Mesenchymal stem cell (in vitro differentiated cells and primary cell): ENCODE data around the gene MAP7D1.

Experiments
- DNase-seq: peaks from one replicate; pipeline ENCODE4 v3.0.0-alpha.2; 2013
- H2AFZ ChIP-seq: one replicate; pipeline ENCODE4 v1.6.1; 2013; ENCODE audit warnings: low read depth, mild to moderate bottlenecking, control low read depth, inconsistent platforms, low read length, moderate library complexity
- H2AK5ac ChIP-seq: 2 replicates; pipeline ENCODE4 v1.6.1; 2013; ENCODE audit warnings: low read length, moderate library complexity, mild to moderate bottlenecking, inconsistent platforms; ENCODE audit not compliant: severe bottlenecking
- H2BK120ac ChIP-seq: one replicate; pipeline ENCODE4 v1.6.1; 2013; ENCODE audit warnings: low read depth, mild to moderate bottlenecking, inconsistent platforms, low read length, moderate library complexity
- H2BK12ac ChIP-seq, 2 experiments: one replicate each; pipeline ENCODE4 v1.6.1; 2013; ENCODE audit warnings: inconsistent platforms in 2 of 2, low read length in 2 of 2, mild to moderate bottlenecking in 2 of 2, moderate library complexity in 2 of 2, control low read depth in 1 of 2
- H2BK15ac ChIP-seq: one replicate; pipeline ENCODE4 v1.6.1; 2013; ENCODE audit warnings: mild to moderate bottlenecking, low read depth, inconsistent platforms; ENCODE audit not compliant: poor library complexity, severe bottlenecking
- H2BK5ac ChIP-seq: 2 replicates; pipeline ENCODE4 v1.6.1; 2013; ENCODE audit warnings: low read depth, mild to moderate bottlenecking, low read length, control low read depth, inconsistent platforms; ENCODE audit not compliant: poor library complexity, severe bottlenecking
- H3K14ac ChIP-seq, 2 experiments: one replicate each; pipeline ENCODE4 v1.6.1; 2013; ENCODE audit warnings: inconsistent platforms in 2 of 2, low read length in 2 of 2, control low read depth in 1 of 2, mild to moderate bottlenecking in 1 of 2, moderate library complexity in 1 of 2
- H3K18ac ChIP-seq, 2 experiments: one replicate each; pipeline ENCODE4 v1.6.1; 2013; ENCODE audit warnings: inconsistent platforms in 2 of 2, low read length in 2 of 2, control low read depth in 1 of 2, low read depth in 1 of 2, mild to moderate bottlenecking in 1 of 2
- H3K23ac ChIP-seq, 2 experiments: one replicate each; pipeline ENCODE4 v1.6.1; 2013; ENCODE audit warnings: inconsistent platforms in 2 of 2, low read length in 2 of 2, mild to moderate bottlenecking in 2 of 2, moderate library complexity in 2 of 2, control low read depth in 1 of 2
- H3K27ac ChIP-seq: 2 replicates; pipeline ENCODE4 v1.5.1; 2013; ENCODE audit warnings: mild to moderate bottlenecking, moderate library complexity, low read length, control low read depth, inconsistent platforms; ENCODE audit not compliant: poor library complexity, severe bottlenecking
- H3K27me3 ChIP-seq, 2 experiments: 2 replicates each; pipeline versions ENCODE4 v1.6.1 to v1.7.0; 2013; ENCODE audit warnings: low read length in 2 of 2, mild to moderate bottlenecking in 2 of 2, moderate library complexity in 2 of 2, control low read depth in 1 of 2, inconsistent platforms in 1 of 2; ENCODE audit not compliant: control insufficient read depth in 1 of 2, insufficient read depth in 1 of 2
- H3K36me3 ChIP-seq, 2 experiments: 2 replicates each; pipeline versions ENCODE4 v1.6.1 to v1.7.0; 2013; ENCODE audit warnings: low read length in 2 of 2, control low read depth in 1 of 2, inconsistent platforms in 1 of 2, low read depth in 1 of 2, mild to moderate bottlenecking in 1 of 2; ENCODE audit not compliant: insufficient read depth in 2 of 2, control insufficient read depth in 1 of 2
- H3K4ac ChIP-seq, 2 experiments: one replicate each; pipeline ENCODE4 v1.6.1; 2013; ENCODE audit warnings: inconsistent platforms in 2 of 2, low read length in 2 of 2, mild to moderate bottlenecking in 2 of 2, moderate library complexity in 2 of 2, control low read depth in 1 of 2, low read depth in 1 of 2
- H3K4me1 ChIP-seq: 2 replicates; pipeline ENCODE4 v1.6.1; 2013; ENCODE audit warnings: low read depth, low read length, control low read depth; ENCODE audit not compliant: control insufficient read depth, insufficient read depth
- H3K4me2 ChIP-seq: 2 replicates; pipeline ENCODE4 v1.6.1; 2013; ENCODE audit warnings: low read length, mild to moderate bottlenecking, inconsistent platforms; ENCODE audit not compliant: poor library complexity, severe bottlenecking
- H3K4me3 ChIP-seq, 2 experiments: 2 replicates each; pipeline versions ENCODE4 v1.5.1 to v1.7.0; 2013; ENCODE audit warnings: low read length in 2 of 2, mild to moderate bottlenecking in 2 of 2, control low read depth in 1 of 2, low read depth in 1 of 2; ENCODE audit not compliant: insufficient read depth in 1 of 2
- H3K79me1 ChIP-seq: replicated peaks from 2 replicates; pipeline ENCODE4 v1.6.1; 2013; ENCODE audit warnings: mild to moderate bottlenecking, control low read depth, low read length, inconsistent platforms; ENCODE audit not compliant: poor library complexity, severe bottlenecking
- H3K9ac ChIP-seq: 2 replicates; pipeline ENCODE4 v1.7.0; 2013; ENCODE audit warnings: mild to moderate bottlenecking, low read length, moderate library complexity
- H3K9me3 ChIP-seq: 2 replicates; pipeline ENCODE4 v1.7.0; 2013; ENCODE audit warnings: mild to moderate bottlenecking, low read length; ENCODE audit not compliant: control insufficient read depth
- H4K8ac ChIP-seq: one replicate; pipeline ENCODE4 v1.6.1; 2013; ENCODE audit warnings: inconsistent platforms, mild to moderate bottlenecking, low read length, moderate library complexity
- H4K91ac ChIP-seq: one replicate; pipeline ENCODE4 v1.6.1; 2013; ENCODE audit warnings: mild to moderate bottlenecking, low read length, inconsistent platforms
- WGBS: methylation state at CpG from one replicate; pipeline ENCODE4 v1.1.7; 2013; ENCODE audit warnings: mixed read lengths; 5-methylcytosine and 5-hydroxymethylcytosine counted together

The MAP7D1 gene

DNA sequence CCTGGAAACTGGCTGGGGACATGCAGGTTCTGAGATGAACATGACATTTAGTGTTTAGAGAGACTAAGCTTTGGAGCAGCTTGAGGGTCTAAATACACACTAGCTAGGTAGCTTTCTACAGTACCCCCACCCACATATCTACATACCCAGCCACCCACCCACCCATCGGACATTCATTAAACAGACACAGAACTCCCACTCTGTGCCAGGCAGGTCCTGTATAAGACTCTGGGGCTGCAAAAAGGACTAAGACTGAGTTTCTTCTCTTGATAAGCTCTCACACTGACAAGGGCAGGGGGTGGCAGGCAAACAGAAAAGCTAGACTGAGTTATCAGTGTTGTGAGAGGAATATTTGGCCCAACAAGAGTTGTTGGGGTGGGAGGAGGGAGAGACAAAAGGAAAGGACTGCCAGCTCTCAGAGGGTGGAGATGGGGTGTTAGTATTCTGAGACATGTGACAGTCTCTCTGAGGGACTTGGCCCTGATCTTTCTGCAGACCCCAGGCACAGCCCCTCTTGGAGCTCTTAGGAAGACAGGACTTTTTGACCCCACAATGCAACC lies 6.8 kb downstream of the MAP7D1 start:
- no peak overlapping the region for H3K18ac ChIP-seq
- no peaks in the 10 kb centered on the region for H3K9me3 ChIP-seq
- peak overlapping the region; percentile 26 for H2AK5ac ChIP-seq
- no peak overlapping the region for H4K8ac ChIP-seq
- no peaks in the 10 kb centered on the region for H3K27me3 ChIP-seq
- no peak overlapping the region for H3K4ac ChIP-seq
- 100% methylated on average over 1 of the region's 1 CpG for WGBS
- H4K91ac ChIP-seq = no peak overlapping the region
- H3K36me3 ChIP-seq = peaks cover 25 to 37% of the 10 kb centered on the region in 2 experiments
- peak overlapping the region; percentile 90 for H3K9ac ChIP-seq
- no peak overlapping the region for H2BK120ac ChIP-seq
- peak overlapping the region; percentile 93 for H3K27ac ChIP-seq
- no peak overlapping the region for H2BK5ac ChIP-seq
- no peak overlapping the region for H3K14ac ChIP-seq
- no peak overlapping the region for H3K4me3 ChIP-seq
- H2AFZ ChIP-seq = no peak overlapping the region
- peaks cover 41% of the 10 kb centered on the region for H3K4me1 ChIP-seq
- H3K79me1 ChIP-seq = no peaks in the 10 kb centered on the region
- no peak overlapping the region for H3K23ac ChIP-seq
- DNase-seq = no peak
- no peak overlapping the region for H3K4me2 ChIP-seq
- H2BK12ac ChIP-seq = no peak overlapping the region
- no peak overlapping the region for H2BK15ac ChIP-seq

DNA sequence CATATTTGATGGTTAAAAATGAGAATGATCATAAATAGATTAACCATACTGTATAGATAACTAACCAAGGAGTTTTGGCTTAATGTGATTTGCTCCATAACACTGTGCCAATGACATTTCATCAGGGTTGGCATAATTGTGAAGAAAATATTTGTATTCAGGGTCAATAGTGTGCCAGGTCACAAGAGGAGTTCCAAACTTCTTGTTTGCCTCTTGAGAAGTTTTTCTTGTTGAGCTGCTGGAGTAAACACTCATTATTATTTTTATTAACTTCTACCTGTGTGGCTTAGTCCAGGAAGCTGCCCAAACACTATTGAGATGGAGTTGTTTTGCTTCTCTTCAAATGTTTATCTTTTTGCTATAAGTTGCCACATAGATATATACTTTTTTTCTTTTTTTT lies 7.5 kb downstream of the MAP7D1 start:
- no peaks in the 10 kb centered on the region for H3K9me3 ChIP-seq
- H3K4me3 ChIP-seq = no peak overlapping the region
- no peak overlapping the region for H2BK12ac ChIP-seq
- no peak overlapping the region for H3K14ac ChIP-seq
- no peak overlapping the region for H4K8ac ChIP-seq
- no peak overlapping the region for H2AK5ac ChIP-seq
- no peaks in the 10 kb centered on the region for H3K79me1 ChIP-seq
- no peak overlapping the region for H3K4ac ChIP-seq
- no peak overlapping the region for H2AFZ ChIP-seq
- no peak for DNase-seq
- no peak overlapping the region for H3K4me2 ChIP-seq
- no peak overlapping the region for H2BK15ac ChIP-seq
- no peak overlapping the region for H3K27ac ChIP-seq
- H3K4me1 ChIP-seq = peaks cover 36% of the 10 kb centered on the region
- H3K18ac ChIP-seq = no peak overlapping the region
- no peak overlapping the region for H4K91ac ChIP-seq
- H3K27me3 ChIP-seq = no peaks in the 10 kb centered on the region
- H3K36me3 ChIP-seq = peaks cover 21 to 32% of the 10 kb centered on the region in 2 experiments
- no peak overlapping the region for H3K23ac ChIP-seq
- H2BK5ac ChIP-seq = no peak overlapping the region
- peak overlapping the region; percentile 90 for H3K9ac ChIP-seq
- no peak overlapping the region for H2BK120ac ChIP-seq

DNA sequence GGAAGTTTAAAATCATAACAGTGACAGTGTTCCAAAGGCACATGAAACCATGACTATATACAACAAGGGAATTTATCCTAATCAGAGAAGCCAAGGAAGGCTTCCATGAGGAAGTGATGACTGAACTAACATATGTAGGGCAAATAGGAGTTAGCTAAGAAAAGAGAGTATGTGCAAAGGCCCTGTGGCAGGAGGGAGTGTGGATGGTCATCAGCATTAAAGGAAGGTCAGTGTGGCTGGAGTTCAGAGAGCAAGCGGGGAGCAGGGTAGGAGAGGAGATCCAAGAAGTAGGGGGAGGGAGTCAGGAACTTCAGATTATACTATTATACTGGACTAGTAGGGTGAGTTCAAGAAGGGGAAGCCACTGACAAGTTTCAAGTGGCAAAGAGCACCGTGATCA lies 8.4 kb downstream of the MAP7D1 start:
- H3K9me3 ChIP-seq = no peaks in the 10 kb centered on the region
- no peak overlapping the region for H2AK5ac ChIP-seq
- no peak overlapping the region for H3K23ac ChIP-seq

DNA sequence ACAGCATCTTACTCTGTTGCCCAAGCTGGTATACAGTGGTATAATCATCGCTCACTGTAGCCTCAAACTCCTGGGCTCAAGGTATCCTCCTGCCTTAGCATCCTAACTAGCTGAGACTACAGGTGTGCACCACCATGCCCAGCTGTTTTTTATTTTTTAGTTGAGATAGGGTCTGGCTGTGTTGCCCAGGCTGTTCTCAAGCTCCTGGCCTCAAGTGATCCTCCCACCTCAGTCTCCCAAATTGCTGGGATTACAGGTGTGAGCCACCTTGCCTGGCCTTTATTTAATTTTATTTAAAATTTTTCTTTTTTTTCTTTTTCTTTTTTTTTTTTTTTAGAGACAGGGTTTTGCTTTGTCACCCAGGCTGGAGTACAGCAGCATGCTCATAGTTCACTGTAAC lies 9.2 kb downstream of the MAP7D1 start:
- Histone ChIP-seq H2AFZ (no peak overlapping the region), H3K14ac (no peak overlapping the region), H3K9me3 (no peaks in the 10 kb centered on the region), H3K4me2 (no peak overlapping the region), H3K4ac (no peak overlapping the region), H3K23ac (no peak overlapping the region), H3K27me3 (no peaks in the 10 kb centered on the region), H3K4me3 (no peak overlapping the region), H2AK5ac (no peak overlapping the region), H3K4me1 (peaks cover 27% of the 10 kb centered on the region), H2BK12ac (no peak overlapping the region), H3K79me1 (no peaks in the 10 kb centered on the region), H3K27ac (no peak overlapping the region), H4K8ac (no peak overlapping the region), H4K91ac (no peak overlapping the region), H3K18ac (no peak overlapping the region), H2BK120ac (no peak overlapping the region), H3K36me3 (peaks cover 10 to 29% of the 10 kb centered on the region in 2 experiments), H2BK15ac (no peak overlapping the region), H3K9ac (peak overlapping the region; percentile 72), H2BK5ac (no peak overlapping the region)
- WGBS = 100% methylated on average over 1 of the region's 1 CpG
- no peak for DNase-seq

More for the DNA sequence above, 8.4 kb downstream of the MAP7D1 start:
- H3K36me3 ChIP-seq = peaks cover 18 to 28% of the 10 kb centered on the region in 2 experiments
- no peak overlapping the region for H3K4me2 ChIP-seq
- H3K27me3 ChIP-seq = no peaks in the 10 kb centered on the region
- no peaks in the 10 kb centered on the region for H3K79me1 ChIP-seq
- H3K27ac ChIP-seq = no peak overlapping the region
- H2BK5ac ChIP-seq = no peak overlapping the region
- H3K4ac ChIP-seq = no peak overlapping the region
- DNase-seq = no peak
- 98% methylated on average over 2 of the region's 2 CpGs for WGBS
- H2BK15ac ChIP-seq = no peak overlapping the region
- no peak overlapping the region for H4K91ac ChIP-seq
- no peak overlapping the region for H3K4me3 ChIP-seq
- H4K8ac ChIP-seq = no peak overlapping the region
- no peak overlapping the region for H2AFZ ChIP-seq
- no peak overlapping the region for H3K18ac ChIP-seq
- no peak overlapping the region for H2BK120ac ChIP-seq
- no peak overlapping the region for H3K14ac ChIP-seq
- H2BK12ac ChIP-seq = no peak overlapping the region
- H3K9ac ChIP-seq = no peak overlapping the region
- H3K4me1 ChIP-seq = peaks cover 35% of the 10 kb centered on the region
